Suprapubic skin (tissue), 4 donors: ENCODE measurements around the gene AUTS2.

Experiments
- CTCF ChIP-seq, 2 donors: fragments of 200-600 bp in 1 of 2; fragments of 450-650 bp in 1 of 2; sonication (generic) in 1 of 2; IDR thresholded peaks; one replicate each; pipeline ENCODE4 v1.5.1; 2016 to 2019; ENCODE audit warnings: antibody characterized with exemption in 2 of 2, mild to moderate bottlenecking in 1 of 2, moderate library complexity in 1 of 2
- EP300 ChIP-seq: sonication (generic); formaldehyde crosslinking; IDR thresholded peaks from one replicate; pipeline ENCODE4 v1.6.1; 2017; ENCODE audit warnings: antibody characterized with exemption
- POLR2A ChIP-seq, 2 donors: fragments of 450-650 bp; IDR thresholded peaks; one replicate each; pipeline ENCODE4 v1.6.1; 2017; ENCODE audit warnings: antibody characterized with exemption in 2 of 2, mild to moderate bottlenecking in 2 of 2, moderate library complexity in 2 of 2
- POLR2AphosphoS5 ChIP-seq, 3 donors: sonication (generic); formaldehyde crosslinking; IDR thresholded peaks; one replicate each; pipeline ENCODE4 v1.6.1; 2017; ENCODE audit warnings: antibody characterized with exemption in 3 of 3

GRCh38 chr7:69791739-69792138, 193.5 kb downstream of the AUTS2 start:
- TF ChIP-seq POLR2A (IDR thresholded peaks at IDR 0.05) (no peak), CTCF (IDR thresholded peaks at IDR 0.05) (no peak), POLR2AphosphoS5 (IDR thresholded peaks at IDR 0.05) (no peak), EP300 (no peak)
